ENCODE results near the gene NGB. TPM values are rescaled to one million over a fixed set of nuclear protein-coding genes. Genes with fewer than 3 reads are reported as not detected.

Gene NGB
- total and polyA plus RNA-seq, 9 of the 15 experiments (the other 6 are each of a cell fraction or from before 2014, with no cell fraction given), result not detected

- peaks cover 3% of the 10 kb centered on the region for H3K9me1 ChIP-seq (ENCODE audit: control insufficient read depth, insufficient read depth, low read length)
- no peaks in the 10 kb centered on the region; the same call in 2 of the 3 replicates for H3K79me2 ChIP-seq (ENCODE audit: control insufficient read depth, insufficient read depth, low read length)
- no peak for FAIRE-seq
- WGBS (ENCODE audit: insufficient coverage, low coverage, missing lambda C conversion rate), result 8% methylated on average over 1 of the region's 1 CpG
- no peak overlapping the region for H2AFZ ChIP-seq (ENCODE audit: low read depth, low read length)
- TF ChIP-seq RCOR1 (IDR thresholded peaks at IDR 0.05; ENCODE audit: borderline replicate concordance in 1 of 2, low read depth in 2 of 2, low read length in 2 of 2) (0 out of 4 replicates have a peak, but pooled peaks of 1 of the 2 experiments have one; percentile 10), ZBTB1 (CRISPR knock-in tag; IDR thresholded peaks at IDR 0.05; ENCODE audit: borderline replicate concordance, low read depth) (no peak), HSF4 (CRISPR knock-in tag; IDR thresholded peaks at IDR 0.05; ENCODE audit: borderline replicate concordance) (no peak), GABPB2 (CRISPR knock-in tag; conservative IDR thresholded peaks at IDR 0.05) (no peak), KDM1A (IDR thresholded peaks at IDR 0.05) (0 out of 4 replicates have a peak, but pooled peaks of 1 of the 2 experiments have one; percentile 20), SMAD2 (IDR thresholded peaks at IDR 0.05; ENCODE audit: low read depth, low read length) (no peak), SOX6 (IDR thresholded peaks at IDR 0.05) (peak; percentile 11; the same call in 1 of the 2 replicates), MTA3 (IDR thresholded peaks at IDR 0.05; ENCODE audit: borderline replicate concordance) (no peak), FOSL1 (tag; conservative IDR thresholded peaks at IDR 0.05) (no peak), CBFA2T2 (conservative IDR thresholded peaks at IDR 0.05) (peak; percentile 34; the same call in 1 of the 2 replicates), CBFA2T3 (IDR thresholded peaks at IDR 0.05) (peak; percentile 60), SLC30A9 (CRISPR knock-in tag; IDR thresholded peaks at IDR 0.05) (no peak), ATF6 (CRISPR knock-in tag; IDR thresholded peaks at IDR 0.05) (no peak), TCFL5 (CRISPR knock-in tag; conservative IDR thresholded peaks at IDR 0.05) (no peak), ARNT (IDR thresholded peaks at IDR 0.05) (no peak), TAL1 (IDR thresholded peaks at IDR 0.05) (peak; percentile 26; the same call in 1 of the 2 replicates), U2AF2 (optimal IDR thresholded peaks at IDR 0.05; ENCODE audit: low read depth, low read length) (no peak), TEAD4 (IDR thresholded peaks at IDR 0.05; ENCODE audit: low read length) (peak; percentile 50; the same call in 1 of the 2 replicates), TEAD4 (CRISPR knock-in tag; IDR thresholded peaks at IDR 0.05; ENCODE audit: borderline replicate concordance) (no peak)
- H3K27me3 ChIP-seq (ENCODE audit: control insufficient read depth in 2 of 2, insufficient read depth in 2 of 2, low read length in 2 of 2), result no peaks in the 10 kb centered on the region
- no peak overlapping the region for H3K27ac ChIP-seq (ENCODE audit: extremely low read depth, low read depth, low read length)
- no peaks in the 10 kb centered on the region; a peak in 1 of 5 replicates for H3K4me1 ChIP-seq (replicated peaks in 1 of 2; ENCODE audit: control insufficient read depth in 2 of 2, insufficient read depth in 2 of 2, low read length in 2 of 2)
- in situ Hi-C loops (cut with MboI), result no loop called here
- no peak overlapping the region for H3K4me3 ChIP-seq
- no peak for DNase-seq (ENCODE audit: extremely low read depth in 1 of 4, low spot score in 3 of 4)
- intact Hi-C loops (cut with micrococcal nuclease), result no loop called here
- H3K9me3 ChIP-seq (replicated peaks; ENCODE audit: control insufficient read depth, insufficient read depth, low read depth, low read length), result no peaks in the 10 kb centered on the region
- no peak overlapping the region for H3K9ac ChIP-seq (ENCODE audit: insufficient read depth in 1 of 2, low read depth in 2 of 2, low read length in 2 of 2)
- CTCF ChIA-PET (ENCODE audit: low intra/inter-chr PET ratio), result no interaction called here
- 0 out of 2 replicates have a peak, but pooled peaks cover 3% of the 10 kb centered on the region for H4K20me1 ChIP-seq (replicated peaks; ENCODE audit: control insufficient read depth, insufficient read depth, low read length)
- H3K4me2 ChIP-seq (ENCODE audit: insufficient read depth, low read length), result no peak overlapping the region
- no peak for ATAC-seq
- H3K36me3 ChIP-seq (ENCODE audit: control insufficient read depth, insufficient read depth, low read length), result peaks cover 5% of the 10 kb centered on the region; the same call in 1 of the 3 replicates
- no TSS peak for BruUV-seq (replicated peaks)
- POLR2A ChIA-PET, result interaction anchor here (0.8 kb wide), 1 partner anchor 144 kb away, joined by 4 read pairs; the partner anchor contains the start of genes AHSA1 and VIPAS39
Observed at GRCh38 chr14:77313371-77313770, 42.4 kb upstream of the NGB start.
